B cell (primary cell): Measurements from ENCODE around the gene HTR1D.

Experiments used
- EZH2 ChIP-seq: IDR thresholded peaks from 2 replicates; pipeline ENCODE4 v1.6.1; 2012; ENCODE audit warnings: borderline replicate concordance, low read depth, mild to moderate bottlenecking, moderate library complexity, low read length; ENCODE audit not compliant: insufficient read depth, poor library complexity, severe bottlenecking
- TF ChIP-seq, protein P1 (sequence below): fragments of 200-600 bp; IDR thresholded peaks from one replicate; pipeline ENCODE4 v1.8.0; 2022; ENCODE audit warnings: antibody characterized with exemption, mild to moderate bottlenecking

DNA sequence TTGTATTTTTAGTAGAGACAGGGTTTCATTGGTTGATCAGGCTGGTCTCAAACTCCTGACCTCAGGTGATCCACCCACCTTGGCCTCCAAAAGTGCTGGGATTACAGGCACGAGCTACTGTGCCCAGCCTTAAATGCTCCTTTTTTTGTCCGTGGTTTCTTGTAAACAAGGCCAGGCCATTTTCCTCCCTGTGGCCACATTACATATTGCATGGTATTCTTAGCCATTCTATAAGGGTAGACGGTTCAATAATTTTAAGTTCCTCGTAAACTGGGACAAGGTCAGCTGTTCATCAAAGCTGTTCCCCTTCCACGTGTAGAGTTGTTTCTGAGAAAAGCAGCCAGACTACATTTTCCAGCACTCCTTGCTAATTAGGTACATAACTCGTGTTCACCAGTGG is 38.4 kb downstream of the HTR1D start:
- TF ChIP-seq, protein P1, sequence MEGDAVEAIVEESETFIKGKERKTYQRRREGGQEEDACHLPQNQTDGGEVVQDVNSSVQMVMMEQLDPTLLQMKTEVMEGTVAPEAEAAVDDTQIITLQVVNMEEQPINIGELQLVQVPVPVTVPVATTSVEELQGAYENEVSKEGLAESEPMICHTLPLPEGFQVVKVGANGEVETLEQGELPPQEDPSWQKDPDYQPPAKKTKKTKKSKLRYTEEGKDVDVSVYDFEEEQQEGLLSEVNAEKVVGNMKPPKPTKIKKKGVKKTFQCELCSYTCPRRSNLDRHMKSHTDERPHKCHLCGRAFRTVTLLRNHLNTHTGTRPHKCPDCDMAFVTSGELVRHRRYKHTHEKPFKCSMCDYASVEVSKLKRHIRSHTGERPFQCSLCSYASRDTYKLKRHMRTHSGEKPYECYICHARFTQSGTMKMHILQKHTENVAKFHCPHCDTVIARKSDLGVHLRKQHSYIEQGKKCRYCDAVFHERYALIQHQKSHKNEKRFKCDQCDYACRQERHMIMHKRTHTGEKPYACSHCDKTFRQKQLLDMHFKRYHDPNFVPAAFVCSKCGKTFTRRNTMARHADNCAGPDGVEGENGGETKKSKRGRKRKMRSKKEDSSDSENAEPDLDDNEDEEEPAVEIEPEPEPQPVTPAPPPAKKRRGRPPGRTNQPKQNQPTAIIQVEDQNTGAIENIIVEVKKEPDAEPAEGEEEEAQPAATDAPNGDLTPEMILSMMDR = peak; percentile 44
- no peak for TF ChIP-seq EZH2
